Measurements from ENCODE around the gene GFRA1. TPM values are rescaled to one million over a fixed set of nuclear protein-coding genes. Genes with fewer than 3 reads are reported as not detected.

The GFRA1 gene
- total and polyA plus RNA-seq, 7 experiments from 2014 or later = not detected

- DNase-seq = no peak
- peaks cover 0 to 19% (median 0%) of the 10 kb centered on the region in 5 donors for H3K27me3 Mint-ChIP-seq
- ATAC-seq = no peak
- H3K4me1 ChIP-seq (ENCODE audit: control insufficient read depth in 2 of 2, insufficient read depth in 2 of 2, low read length in 2 of 2) = no peaks in the 10 kb centered on the region
- no peak overlapping the region for H3K4me3 ChIP-seq (ENCODE audit: low read length)
- intact Hi-C loops (cut with micrococcal nuclease) = no loop called here
- no peaks in the 10 kb centered on the region for H3K36me3 ChIP-seq (ENCODE audit: control insufficient read depth in 2 of 3, insufficient read depth in 3 of 3, low read length in 3 of 3)
- CTCF ChIA-PET = no interaction called here
- H3K27me3 ChIP-seq (ENCODE audit: control insufficient read depth in 2 of 2, insufficient read depth in 2 of 2, low read length in 2 of 2) = no peaks in the 10 kb centered on the region
- H3K4me1 Mint-ChIP-seq = no peaks in the 10 kb centered on the region
- POLR2A ChIA-PET = no interaction called here
- peaks cover 0 to 13% (median 0%) of the 10 kb centered on the region in 11 donors for H3K9me3 Mint-ChIP-seq
- peaks cover 0 to 3% (median 0%) of the 10 kb centered on the region in 3 experiments for H3K9me3 ChIP-seq (ENCODE audit: control insufficient read depth in 2 of 3, low read length in 3 of 3)
- H3K4me3 Mint-ChIP-seq = no peak overlapping the region
- no peak overlapping the region for H3K27ac Mint-ChIP-seq
- no peak overlapping the region for H3K27ac ChIP-seq (ENCODE audit: low read depth, low read length)
- H3K36me3 Mint-ChIP-seq = no peaks in the 10 kb centered on the region
Measured at GRCh38 chr10:116103668-116104067, 169.3 kb downstream of the GFRA1 start.

GRCh38 chr10:116101616-116102315 is 171.2 kb downstream of the GFRA1 start:
- H3K4me3 ChIP-seq (ENCODE audit: low read length) = no peak overlapping the region
- POLR2A ChIA-PET = no interaction called here
- no peak for DNase-seq

GRCh38 chr10:116100984-116101383 is 172.0 kb downstream of the GFRA1 start:
- peaks cover 0 to 25% (median 0%) of the 10 kb centered on the region in 5 donors for H3K27me3 Mint-ChIP-seq
- no peak overlapping the region for H3K27ac Mint-ChIP-seq
- no peak overlapping the region for H3K4me3 Mint-ChIP-seq
- Histone ChIP-seq H3K36me3 (ENCODE audit: control insufficient read depth in 2 of 3, insufficient read depth in 3 of 3, low read length in 3 of 3) (no peaks in the 10 kb centered on the region), H3K4me3 (ENCODE audit: low read length) (no peak overlapping the region), H3K27me3 (ENCODE audit: control insufficient read depth in 2 of 2, insufficient read depth in 2 of 2, low read length in 2 of 2) (no peaks in the 10 kb centered on the region), H3K4me1 (ENCODE audit: control insufficient read depth in 2 of 2, insufficient read depth in 2 of 2, low read length in 2 of 2) (no peaks in the 10 kb centered on the region), H3K27ac (ENCODE audit: low read depth, low read length) (no peak overlapping the region), H3K9me3 (ENCODE audit: control insufficient read depth in 2 of 3, low read length in 3 of 3) (peaks cover 0 to 3% (median 0%) of the 10 kb centered on the region in 3 experiments)
- H3K4me1 Mint-ChIP-seq = no peaks in the 10 kb centered on the region
- no peak for DNase-seq
- H3K36me3 Mint-ChIP-seq = no peaks in the 10 kb centered on the region
- POLR2A ChIA-PET = no interaction called here
- CTCF ChIA-PET = no interaction called here
- no peak for ATAC-seq
- intact Hi-C loops (cut with micrococcal nuclease) = no loop called here
- H3K9me3 Mint-ChIP-seq = peaks cover 0 to 13% (median 0%) of the 10 kb centered on the region in 11 donors

More at GRCh38 chr10:116101616-116102315, 171.2 kb downstream of the GFRA1 start:
- H3K4me1 ChIP-seq (ENCODE audit: control insufficient read depth in 2 of 2, insufficient read depth in 2 of 2, low read length in 2 of 2) = no peaks in the 10 kb centered on the region
- intact Hi-C loops (cut with micrococcal nuclease) = no loop called here
- no peak overlapping the region for H3K27ac Mint-ChIP-seq
- H3K27me3 ChIP-seq (ENCODE audit: control insufficient read depth in 2 of 2, insufficient read depth in 2 of 2, low read length in 2 of 2) = no peaks in the 10 kb centered on the region
- H3K9me3 Mint-ChIP-seq = peaks cover 0 to 13% (median 0%) of the 10 kb centered on the region in 11 donors
- CTCF ChIA-PET = no interaction called here
- no peaks in the 10 kb centered on the region for H3K36me3 Mint-ChIP-seq
- no peak overlapping the region for H3K4me3 Mint-ChIP-seq
- peaks cover 0 to 25% (median 0%) of the 10 kb centered on the region in 5 donors for H3K27me3 Mint-ChIP-seq
- peaks cover 0 to 3% (median 0%) of the 10 kb centered on the region in 3 experiments for H3K9me3 ChIP-seq (ENCODE audit: control insufficient read depth in 2 of 3, low read length in 3 of 3)
- H3K27ac ChIP-seq (ENCODE audit: low read depth, low read length) = no peak overlapping the region
- H3K36me3 ChIP-seq (ENCODE audit: control insufficient read depth in 2 of 3, insufficient read depth in 3 of 3, low read length in 3 of 3) = no peaks in the 10 kb centered on the region
- ATAC-seq = no peak
- H3K4me1 Mint-ChIP-seq = no peaks in the 10 kb centered on the region

GRCh38 chr10:116099023-116099420 is 174.0 kb downstream of the GFRA1 start:
- Mint-ChIP-seq H3K4me3 (no peak overlapping the region), H3K27me3 (peaks cover 0 to 25% (median 0%) of the 10 kb centered on the region in 5 donors), H3K36me3 (no peaks in the 10 kb centered on the region), H3K27ac (no peak overlapping the region), H3K4me1 (no peaks in the 10 kb centered on the region), H3K9me3 (peaks cover 0 to 13% (median 0%) of the 10 kb centered on the region in 11 donors)
- Histone ChIP-seq H3K4me3 (ENCODE audit: low read length) (no peak overlapping the region), H3K9me3 (ENCODE audit: control insufficient read depth in 2 of 3, low read length in 3 of 3) (peaks cover 0 to 3% (median 0%) of the 10 kb centered on the region in 3 experiments), H3K36me3 (ENCODE audit: control insufficient read depth in 2 of 3, insufficient read depth in 3 of 3, low read length in 3 of 3) (no peaks in the 10 kb centered on the region), H3K27ac (ENCODE audit: low read depth, low read length) (no peak overlapping the region), H3K27me3 (ENCODE audit: control insufficient read depth in 2 of 2, insufficient read depth in 2 of 2, low read length in 2 of 2) (no peaks in the 10 kb centered on the region), H3K4me1 (ENCODE audit: control insufficient read depth in 2 of 2, insufficient read depth in 2 of 2, low read length in 2 of 2) (no peaks in the 10 kb centered on the region)
- DNase-seq (no peak), ATAC-seq (no peak)
- intact Hi-C loops (cut with micrococcal nuclease) = no loop called here
- ChIA-PET POLR2A (no interaction called here), CTCF (no interaction called here)

GRCh38 chr10:116098411-116099022 is 174.5 kb downstream of the GFRA1 start:
- Histone ChIP-seq H3K36me3 (ENCODE audit: control insufficient read depth in 2 of 3, insufficient read depth in 3 of 3, low read length in 3 of 3) (no peaks in the 10 kb centered on the region), H3K4me3 (ENCODE audit: low read length) (no peak overlapping the region), H3K27ac (ENCODE audit: low read depth, low read length) (no peak overlapping the region), H3K4me1 (ENCODE audit: control insufficient read depth in 2 of 2, insufficient read depth in 2 of 2, low read length in 2 of 2) (no peaks in the 10 kb centered on the region), H3K27me3 (ENCODE audit: control insufficient read depth in 2 of 2, insufficient read depth in 2 of 2, low read length in 2 of 2) (no peaks in the 10 kb centered on the region), H3K9me3 (ENCODE audit: control insufficient read depth in 2 of 3, low read length in 3 of 3) (peaks cover 0 to 3% (median 0%) of the 10 kb centered on the region in 3 experiments)
- POLR2A ChIA-PET = no interaction called here
- CTCF ChIA-PET = no interaction called here
- no peak for ATAC-seq
- no peak overlapping the region for H3K4me3 Mint-ChIP-seq
- H3K27me3 Mint-ChIP-seq = peaks cover 0 to 25% (median 0%) of the 10 kb centered on the region in 5 donors
- intact Hi-C loops (cut with micrococcal nuclease) = no loop called here
- H3K9me3 Mint-ChIP-seq = peaks cover 0 to 13% (median 0%) of the 10 kb centered on the region in 11 donors
- no peaks in the 10 kb centered on the region for H3K4me1 Mint-ChIP-seq
- H3K36me3 Mint-ChIP-seq = no peaks in the 10 kb centered on the region
- H3K27ac Mint-ChIP-seq = no peak overlapping the region
- DNase-seq = no peak

- Histone ChIP-seq H3K4me1 (ENCODE audit: control insufficient read depth in 2 of 2, insufficient read depth in 2 of 2, low read length in 2 of 2) (no peaks in the 10 kb centered on the region), H3K27me3 (ENCODE audit: control insufficient read depth in 2 of 2, insufficient read depth in 2 of 2, low read length in 2 of 2) (no peaks in the 10 kb centered on the region), H3K36me3 (ENCODE audit: control insufficient read depth in 2 of 3, insufficient read depth in 3 of 3, low read length in 3 of 3) (no peaks in the 10 kb centered on the region), H3K9me3 (ENCODE audit: control insufficient read depth in 2 of 3, low read length in 3 of 3) (peaks cover 0 to 3% (median 0%) of the 10 kb centered on the region in 3 experiments), H3K4me3 (ENCODE audit: low read length) (no peak overlapping the region), H3K27ac (ENCODE audit: low read depth, low read length) (no peak overlapping the region)
- H3K27me3 Mint-ChIP-seq = peaks cover 0 to 25% (median 0%) of the 10 kb centered on the region in 5 donors
- H3K4me1 Mint-ChIP-seq = no peaks in the 10 kb centered on the region
- intact Hi-C loops (cut with micrococcal nuclease) = no loop called here
- H3K9me3 Mint-ChIP-seq = peaks cover 0 to 12% (median 0%) of the 10 kb centered on the region in 11 donors
- H3K27ac Mint-ChIP-seq = no peak overlapping the region
- DNase-seq (no peak), ATAC-seq (no peak)
- H3K4me3 Mint-ChIP-seq = no peak overlapping the region
- POLR2A ChIA-PET = no interaction called here
- CTCF ChIA-PET = no interaction called here
- no peaks in the 10 kb centered on the region for H3K36me3 Mint-ChIP-seq
Measured at GRCh38 chr10:116097239-116097784, 175.7 kb downstream of the GFRA1 start.
